Liver (tissue), 9 donors: ENCODE measurements around the gene GMDS. TPM values are rescaled to one million over a fixed set of nuclear protein-coding genes. Genes with fewer than 3 reads are reported as not detected.

Experiments used
- DNase-seq: peaks from one replicate; pipeline ENCODE4 v3.0.0-alpha.2; 2017; ENCODE audit warnings: low spot score
- H3K27ac ChIP-seq, 2 donors: one replicate each; pipeline ENCODE4 v1.7.0; 2013; ENCODE audit warnings: inconsistent platforms in 2 of 2, low read length in 2 of 2, control low read depth in 1 of 2, low read depth in 1 of 2, mild to moderate bottlenecking in 1 of 2
- H3K27me3 ChIP-seq, 4 donors: one replicate each; pipeline versions ENCODE4 v1.6.1 to v1.7.0; 2013; ENCODE audit warnings: low read length in 3 of 4, inconsistent platforms in 1 of 4, mild to moderate bottlenecking in 1 of 4, moderate library complexity in 1 of 4; ENCODE audit not compliant: control insufficient read depth in 4 of 4, insufficient read depth in 4 of 4
- H3K36me3 ChIP-seq, 4 donors: one replicate each; pipeline versions ENCODE4 v1.6.1 to v1.7.0; 2013; ENCODE audit warnings: low read length in 3 of 4, mild to moderate bottlenecking in 3 of 4, low read depth in 1 of 4, moderate library complexity in 1 of 4; ENCODE audit not compliant: control insufficient read depth in 4 of 4, insufficient read depth in 3 of 4
- H3K4me1 ChIP-seq, 4 donors: one replicate each; pipeline versions ENCODE4 v1.6.1 to v1.7.0; 2013; ENCODE audit warnings: low read length in 3 of 4, mild to moderate bottlenecking in 3 of 4, moderate library complexity in 1 of 4; ENCODE audit not compliant: control insufficient read depth in 4 of 4, insufficient read depth in 4 of 4
- H3K4me3 ChIP-seq, 3 donors: one replicate each; pipeline versions ENCODE4 v1.6.1 to v1.7.0; 2013; ENCODE audit warnings: low read length in 3 of 3, control low read depth in 1 of 3, low read depth in 1 of 3, mild to moderate bottlenecking in 1 of 3
- H3K9ac ChIP-seq, 2 donors: one replicate each; pipeline ENCODE4 v1.7.0; 2013; ENCODE audit warnings: low read length in 2 of 2, mild to moderate bottlenecking in 2 of 2, moderate library complexity in 2 of 2, control low read depth in 1 of 2, low read depth in 1 of 2
- H3K9me3 ChIP-seq, 4 donors: one replicate each; pipeline versions ENCODE4 v1.6.1 to v1.7.0; 2013; ENCODE audit warnings: low read length in 3 of 4; ENCODE audit not compliant: control insufficient read depth in 4 of 4
- CTCF ChIP-seq: fragments of 150-350 bp; IDR thresholded peaks from 2 replicates; pipeline ENCODE4 v1.5.1; 2017; ENCODE audit warnings: improper control_type of control experiment, low read depth, low read length; ENCODE audit not compliant: missing input control
- EGR1 ChIP-seq, 2 donors: IDR thresholded peaks; 2 replicates each; pipeline ENCODE4 v1.6.1; 2016 to 2018; ENCODE audit warnings: antibody characterized with exemption in 2 of 2, low read depth in 2 of 2
- FOXA1 ChIP-seq: IDR thresholded peaks from 2 replicates; pipeline ENCODE4 v1.6.1; 2016; ENCODE audit warnings: antibody characterized with exemption
- FOXA2 ChIP-seq: IDR thresholded peaks from 2 replicates; pipeline ENCODE4 v1.6.1; 2016; ENCODE audit warnings: antibody characterized with exemption
- GABPA ChIP-seq, 2 donors: IDR thresholded peaks in 1 of 2; conservative IDR thresholded peaks in 1 of 2; 2 replicates each; pipeline ENCODE4 v1.6.1; 2016; ENCODE audit warnings: antibody characterized with exemption in 2 of 2, mild to moderate bottlenecking in 1 of 2, moderate library complexity in 1 of 2
- HNF4A ChIP-seq, 2 donors: conservative IDR thresholded peaks; 2 replicates each; pipeline ENCODE4 v1.6.1; 2016; ENCODE audit warnings: antibody characterized with exemption in 2 of 2, mild to moderate bottlenecking in 2 of 2
- HNF4G ChIP-seq: IDR thresholded peaks from 2 replicates; pipeline ENCODE4 v1.6.1; 2016; ENCODE audit warnings: antibody characterized with exemption
- JUND ChIP-seq, 2 donors: IDR thresholded peaks; 2 replicates each; pipeline ENCODE4 v1.6.1; 2016; ENCODE audit warnings: antibody characterized with exemption in 2 of 2
- MAX ChIP-seq: IDR thresholded peaks from 2 replicates; pipeline ENCODE4 v1.6.1; 2016; ENCODE audit warnings: antibody characterized with exemption
- NR2F2 ChIP-seq: IDR thresholded peaks from 2 replicates; pipeline ENCODE4 v1.6.1; 2016; ENCODE audit warnings: antibody characterized with exemption
- RAD21 ChIP-seq, 2 donors: IDR thresholded peaks; 2 replicates each; pipeline ENCODE4 v1.6.1; 2016; ENCODE audit warnings: antibody characterized with exemption in 2 of 2, mild to moderate bottlenecking in 2 of 2
- RXRA ChIP-seq, 2 donors: IDR thresholded peaks; 2 replicates each; pipeline ENCODE4 v1.6.1; 2017 to 2018; ENCODE audit warnings: antibody characterized with exemption in 2 of 2, mild to moderate bottlenecking in 1 of 2
- SP1 ChIP-seq: IDR thresholded peaks from 2 replicates; pipeline ENCODE4 v1.6.1; 2018; ENCODE audit warnings: antibody characterized with exemption, mild to moderate bottlenecking
- TAF1 ChIP-seq: conservative IDR thresholded peaks from 2 replicates; pipeline ENCODE4 v1.6.1; 2016; ENCODE audit warnings: antibody characterized with exemption, mild to moderate bottlenecking
- YY1 ChIP-seq: IDR thresholded peaks from 2 replicates; pipeline ENCODE4 v1.6.1; 2016; ENCODE audit warnings: antibody characterized with exemption, mild to moderate bottlenecking
- WGBS: extraction: QIAGEN DNeasy Blood & Tissue Kit; methylation state at CpG from one replicate; pipeline ENCODE4 v1.1.7; 2013; 5-methylcytosine and 5-hydroxymethylcytosine counted together
- polyA plus RNA-seq, 2 donors: library from polyadenylated mRNA; stranded (reverse) in 1 of 2; unstranded in 1 of 2; fragments of 200-250 nt in 1 of 2; fragments of >200 nt in 1 of 2; fragmentation: Nextera tagmentation in 1 of 2; extraction: Ambion mirVana in 1 of 2; gene quantifications; one replicate each; pipeline versions ENCODE4 v1.2.1 to v1.2.3, GENCODE V29; 2013 to 2015
- total RNA-seq, 2 donors: library from RNA; depleted of rRNA; stranded (reverse); fragments of >200 nt; gene quantifications; one replicate each; pipeline ENCODE4 v1.2.3, GENCODE V29; 2014
- TF ChIP-seq, protein P1 (sequence below): IDR thresholded peaks from 2 replicates; pipeline ENCODE4 v1.6.1; 2016; ENCODE audit warnings: antibody characterized with exemption, mild to moderate bottlenecking
- TF ChIP-seq, protein P2 (sequence below): IDR thresholded peaks from 2 replicates; pipeline ENCODE4 v1.6.1; 2016; ENCODE audit warnings: antibody characterized with exemption
- donor health status: healthy.
- donor health status: healthy.
- donor health status: healthy.
- donor health status: healthy.
- donor health status: healthy.

GMDS gene
- total and polyA plus RNA-seq, 4 donors: 3.5 to 15.6 (median 13.0) TPM

DNA sequence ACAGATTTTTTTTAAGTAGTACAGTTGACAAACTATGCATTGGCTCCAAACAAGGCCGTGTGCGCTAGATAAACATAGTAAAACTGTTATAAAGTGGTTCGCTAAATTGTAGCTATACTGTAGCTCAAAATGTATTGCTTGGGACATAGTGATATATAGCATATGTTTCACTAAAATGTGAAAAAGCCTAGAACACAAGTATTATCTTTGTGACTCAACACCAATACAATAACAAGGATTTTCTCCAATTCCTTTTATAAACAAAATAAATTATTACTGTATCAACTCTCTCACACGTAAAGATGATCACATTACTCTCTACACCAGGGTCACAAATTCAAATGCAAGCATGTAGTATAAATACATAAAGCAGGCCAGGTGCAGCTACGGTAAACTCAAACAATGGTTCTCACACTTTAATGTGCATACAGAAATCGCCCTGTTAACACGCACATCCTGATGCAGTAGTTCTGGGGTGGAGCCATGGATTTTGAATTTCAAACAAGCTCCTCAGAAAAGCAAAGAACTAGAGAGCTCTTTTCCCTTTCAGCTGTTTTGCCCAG, 214.6 kb downstream of the GMDS start:
- WGBS: 92% methylated on average over 7 of the region's 7 CpGs
- no peaks in the 10 kb centered on the region for H3K27me3 ChIP-seq
- no peak overlapping the region for H3K27ac ChIP-seq
- no peaks in the 10 kb centered on the region for H3K36me3 ChIP-seq
- H3K9ac ChIP-seq: no peak overlapping the region
- H3K4me3 ChIP-seq: no peak overlapping the region
- no peak for DNase-seq
- H3K9me3 ChIP-seq: no peaks in the 10 kb centered on the region
- TF ChIP-seq NR2F2: no peak
- no peak for TF ChIP-seq GABPA (IDR thresholded peaks at IDR 0.05 in 1 of 2, conservative IDR thresholded peaks at IDR 0.05 in 1 of 2)
- TF ChIP-seq CTCF: no peak
- no peak for TF ChIP-seq HNF4G
- TF ChIP-seq FOXA1: no peak
- TF ChIP-seq TAF1: no peak
- TF ChIP-seq, protein P1, sequence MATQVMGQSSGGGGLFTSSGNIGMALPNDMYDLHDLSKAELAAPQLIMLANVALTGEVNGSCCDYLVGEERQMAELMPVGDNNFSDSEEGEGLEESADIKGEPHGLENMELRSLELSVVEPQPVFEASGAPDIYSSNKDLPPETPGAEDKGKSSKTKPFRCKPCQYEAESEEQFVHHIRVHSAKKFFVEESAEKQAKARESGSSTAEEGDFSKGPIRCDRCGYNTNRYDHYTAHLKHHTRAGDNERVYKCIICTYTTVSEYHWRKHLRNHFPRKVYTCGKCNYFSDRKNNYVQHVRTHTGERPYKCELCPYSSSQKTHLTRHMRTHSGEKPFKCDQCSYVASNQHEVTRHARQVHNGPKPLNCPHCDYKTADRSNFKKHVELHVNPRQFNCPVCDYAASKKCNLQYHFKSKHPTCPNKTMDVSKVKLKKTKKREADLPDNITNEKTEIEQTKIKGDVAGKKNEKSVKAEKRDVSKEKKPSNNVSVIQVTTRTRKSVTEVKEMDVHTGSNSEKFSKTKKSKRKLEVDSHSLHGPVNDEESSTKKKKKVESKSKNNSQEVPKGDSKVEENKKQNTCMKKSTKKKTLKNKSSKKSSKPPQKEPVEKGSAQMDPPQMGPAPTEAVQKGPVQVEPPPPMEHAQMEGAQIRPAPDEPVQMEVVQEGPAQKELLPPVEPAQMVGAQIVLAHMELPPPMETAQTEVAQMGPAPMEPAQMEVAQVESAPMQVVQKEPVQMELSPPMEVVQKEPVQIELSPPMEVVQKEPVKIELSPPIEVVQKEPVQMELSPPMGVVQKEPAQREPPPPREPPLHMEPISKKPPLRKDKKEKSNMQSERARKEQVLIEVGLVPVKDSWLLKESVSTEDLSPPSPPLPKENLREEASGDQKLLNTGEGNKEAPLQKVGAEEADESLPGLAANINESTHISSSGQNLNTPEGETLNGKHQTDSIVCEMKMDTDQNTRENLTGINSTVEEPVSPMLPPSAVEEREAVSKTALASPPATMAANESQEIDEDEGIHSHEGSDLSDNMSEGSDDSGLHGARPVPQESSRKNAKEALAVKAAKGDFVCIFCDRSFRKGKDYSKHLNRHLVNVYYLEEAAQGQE: no peak
- TF ChIP-seq JUND (IDR thresholded peaks at IDR 0.05): no peak
- TF ChIP-seq YY1: no peak
- TF ChIP-seq HNF4A (conservative IDR thresholded peaks at IDR 0.05): no peak
- no peak for TF ChIP-seq EGR1 (IDR thresholded peaks at IDR 0.05; ENCODE audit: low read depth in 2 of 2)
- H3K4me1 ChIP-seq: peaks cover 0 to 11% (median 11%) of the 10 kb centered on the region in 4 donors

DNA sequence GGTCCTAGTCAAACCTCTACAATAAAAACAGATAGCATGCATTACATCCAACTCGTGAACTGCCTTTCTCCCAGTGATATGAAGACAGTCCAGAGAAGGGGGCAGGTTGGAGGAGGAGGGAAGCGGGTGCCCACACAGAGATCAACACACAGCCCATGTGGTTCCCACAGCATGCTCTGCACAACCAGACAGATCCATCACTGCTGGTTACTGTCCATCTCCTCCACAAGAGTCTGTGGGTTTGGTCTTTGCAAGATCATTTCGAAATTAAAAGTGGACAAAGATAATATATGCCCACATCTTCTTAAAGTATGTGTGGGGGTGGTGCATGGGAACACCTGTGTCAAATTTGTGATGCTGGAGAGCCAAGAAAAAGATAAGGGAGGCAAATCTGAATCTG, 215.5 kb downstream of the GMDS start:
- TF ChIP-seq EGR1 (IDR thresholded peaks at IDR 0.05; ENCODE audit: low read depth in 2 of 2) (no peak), RXRA (IDR thresholded peaks at IDR 0.05) (no peak), HNF4A (conservative IDR thresholded peaks at IDR 0.05) (no peak), MAX (no peak), SP1 (no peak), RAD21 (IDR thresholded peaks at IDR 0.05) (no peak), FOXA2 (no peak), YY1 (no peak)
- TF ChIP-seq, protein P1: no peak
- TF ChIP-seq, protein P2, sequence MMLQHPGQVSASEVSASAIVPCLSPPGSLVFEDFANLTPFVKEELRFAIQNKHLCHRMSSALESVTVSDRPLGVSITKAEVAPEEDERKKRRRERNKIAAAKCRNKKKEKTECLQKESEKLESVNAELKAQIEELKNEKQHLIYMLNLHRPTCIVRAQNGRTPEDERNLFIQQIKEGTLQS: no peak
- WGBS: 95% methylated on average over 3 of the region's 3 CpGs

More for the DNA sequence above, 215.5 kb downstream of the GMDS start:
- no peak for DNase-seq
- H3K4me3 ChIP-seq: no peak overlapping the region
- no peaks in the 10 kb centered on the region for H3K27me3 ChIP-seq
- H3K9ac ChIP-seq: no peak overlapping the region
- peaks cover 0 to 7% (median 6%) of the 10 kb centered on the region in 4 donors for H3K4me1 ChIP-seq
- no peaks in the 10 kb centered on the region for H3K36me3 ChIP-seq
- no peaks in the 10 kb centered on the region for H3K9me3 ChIP-seq
- no peak overlapping the region for H3K27ac ChIP-seq
